Activated CD8-positive, alpha-beta memory T cell treated with anti-CD3 and anti-CD28 coated beads, Interleukin-2, amount 50 U/mL, for 4 hours (primary cell): ENCODE results near the gene PLCL2.

Experiments used
- DNase-seq: peaks from one replicate; pipeline ENCODE4 v3.0.0-alpha.2; 2020

PLCL2 gene

DNA sequence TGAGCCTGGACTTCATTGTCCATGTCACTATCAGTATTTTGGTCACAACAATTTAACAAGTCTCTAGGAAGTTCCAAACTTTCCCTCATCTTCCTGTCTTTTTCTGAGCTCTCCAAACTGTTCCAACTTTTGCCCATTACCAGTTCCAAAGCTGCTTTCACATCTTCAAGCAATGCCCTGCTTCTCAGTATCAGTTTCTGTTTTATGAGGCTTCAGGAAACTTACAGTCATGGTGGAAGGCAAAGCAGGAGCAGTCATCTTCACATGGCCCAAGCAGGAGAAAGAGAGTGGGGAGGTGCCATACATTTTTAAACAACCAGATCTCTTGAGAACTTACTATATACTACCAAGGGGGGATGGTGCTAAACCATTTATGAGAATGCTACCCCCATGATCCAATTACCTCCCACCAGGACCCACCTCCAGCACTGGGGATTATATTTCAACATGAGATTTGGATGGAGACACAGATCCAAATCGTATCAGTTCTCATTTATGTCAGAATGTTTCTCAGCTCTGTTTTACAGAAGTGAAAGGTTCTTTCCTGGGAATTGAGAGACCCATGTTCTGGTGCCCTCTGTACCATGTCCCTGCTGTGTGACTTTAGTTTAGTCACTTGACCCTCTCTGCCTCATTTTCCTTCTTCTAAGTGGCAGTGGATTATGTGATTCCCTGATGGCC, 169.7 kb downstream of the PLCL2 start:
- DNase-seq: no peak

DNA sequence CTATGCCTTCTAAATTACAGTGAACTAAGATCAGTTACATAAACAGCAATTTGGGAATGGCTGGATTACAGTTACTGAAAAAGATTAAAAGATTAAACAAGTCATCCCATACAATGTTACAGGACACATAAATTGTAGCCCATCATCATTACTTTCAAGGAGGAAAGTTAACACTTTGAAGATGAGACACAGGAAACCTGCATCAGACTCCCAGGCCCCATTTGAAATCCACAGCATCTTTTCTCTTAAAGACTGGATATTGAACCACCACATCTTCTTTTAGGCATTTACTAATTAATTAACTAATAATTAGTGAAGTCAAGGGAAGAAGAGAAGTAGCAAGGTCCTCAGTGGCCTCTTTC, 170.2 kb downstream of the PLCL2 start:
- DNase-seq: no peak

DNA sequence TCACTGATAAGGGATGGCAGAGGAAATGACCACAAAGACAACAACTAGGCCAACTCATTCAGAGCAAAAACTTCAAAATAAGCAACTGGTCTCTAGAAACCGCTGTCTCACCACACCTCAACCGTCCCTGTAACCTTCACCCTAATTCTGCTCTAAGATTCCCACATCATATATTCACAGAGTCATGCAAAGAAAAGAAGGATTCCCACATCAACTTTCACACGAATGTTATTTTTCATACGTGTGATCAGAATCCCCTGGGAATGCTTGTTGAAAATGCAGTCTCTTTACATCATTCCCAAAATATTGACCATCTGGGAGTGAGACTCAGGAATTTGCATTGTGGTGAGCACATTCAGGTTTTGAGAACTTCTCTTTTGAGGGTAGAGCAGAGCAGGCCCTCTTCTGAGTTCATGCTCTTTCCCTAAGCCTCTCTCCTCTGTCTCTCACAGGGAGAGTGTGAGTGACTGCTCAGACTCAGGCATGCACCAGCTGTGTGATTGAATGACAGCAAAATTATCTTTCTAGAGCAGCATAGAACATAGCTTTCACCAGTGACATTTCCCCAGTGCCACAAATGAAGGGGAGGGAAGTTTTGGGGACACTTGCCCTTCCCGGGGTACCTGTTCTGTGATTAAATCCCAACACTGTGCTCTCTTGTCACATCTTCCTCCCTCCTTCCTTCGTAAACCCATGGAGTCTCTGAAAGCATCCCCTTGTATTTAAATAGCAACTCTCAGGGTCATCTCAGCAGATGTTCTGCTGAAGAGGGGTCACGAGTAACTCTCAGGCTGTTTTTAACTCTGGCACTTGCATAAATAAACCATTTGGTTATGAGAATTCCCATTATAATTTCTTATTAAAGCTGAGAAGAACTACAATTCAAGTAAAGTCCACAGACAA, 170.9 kb downstream of the PLCL2 start:
- no peak for DNase-seq

DNA sequence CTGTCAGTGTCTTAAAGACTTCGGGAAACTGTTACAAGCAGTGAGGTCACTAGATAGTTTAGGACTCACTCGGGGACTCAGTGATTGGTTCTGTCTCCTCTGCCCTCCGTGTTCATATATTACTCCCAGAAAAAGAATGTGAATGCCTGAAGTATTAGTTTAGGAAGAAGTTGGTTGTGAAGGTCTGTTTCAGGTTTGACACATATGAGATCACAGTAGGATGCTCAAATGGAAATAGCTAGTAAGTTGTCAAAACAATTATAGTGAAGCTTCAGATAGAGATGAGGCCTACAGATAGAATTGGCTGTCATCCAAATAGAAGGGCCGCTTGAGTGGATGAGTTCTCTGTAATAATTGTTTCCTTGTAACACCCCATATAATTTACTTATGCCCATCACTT, 172.6 kb downstream of the PLCL2 start:
- no peak for DNase-seq

DNA sequence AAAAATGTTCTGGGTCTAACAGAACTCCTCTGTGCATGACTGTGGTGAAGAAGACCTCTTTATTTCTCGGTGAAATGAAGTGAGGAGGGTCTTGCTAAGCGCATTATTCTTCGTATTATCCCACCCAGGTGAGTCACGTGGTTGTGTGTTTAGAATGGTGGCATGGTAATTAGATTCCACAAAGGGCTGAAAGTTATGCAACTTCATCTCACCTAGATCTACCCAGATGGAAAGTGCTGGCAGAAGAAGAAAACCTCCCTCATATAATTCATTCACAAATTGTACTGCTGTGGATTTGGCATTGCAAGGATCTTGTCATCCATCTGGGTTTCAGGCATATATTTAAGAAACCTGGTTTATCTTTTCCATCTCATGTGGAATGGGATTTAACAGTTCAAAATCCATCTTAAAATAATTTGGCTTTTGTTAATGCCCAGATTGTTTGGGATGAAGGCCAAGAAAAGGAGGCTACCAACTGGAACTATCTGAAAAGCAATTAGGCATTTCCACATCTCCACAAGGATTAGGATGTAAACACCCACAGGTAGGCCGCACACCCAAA, 175.3 kb downstream of the PLCL2 start:
- DNase-seq: no peak

DNA sequence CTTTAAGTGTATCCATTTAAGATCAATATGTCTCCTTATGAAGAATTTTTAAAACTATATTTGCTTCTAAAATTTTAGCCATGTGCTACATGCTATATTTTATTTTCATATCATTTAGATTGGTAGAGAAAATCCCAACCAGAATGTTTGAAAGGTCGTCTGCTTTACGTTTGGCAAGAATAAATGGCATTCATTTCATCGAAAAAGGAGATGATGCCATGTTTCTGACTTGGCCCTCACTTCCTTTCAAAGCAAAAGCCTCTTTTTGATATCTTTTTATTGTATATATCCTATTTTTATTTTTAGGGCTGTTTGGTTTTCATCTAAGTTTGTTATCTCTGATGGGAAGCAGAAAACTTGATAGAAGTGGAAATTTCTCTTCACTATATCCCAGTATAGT, 176.2 kb downstream of the PLCL2 start:
- DNase-seq: no peak

DNA sequence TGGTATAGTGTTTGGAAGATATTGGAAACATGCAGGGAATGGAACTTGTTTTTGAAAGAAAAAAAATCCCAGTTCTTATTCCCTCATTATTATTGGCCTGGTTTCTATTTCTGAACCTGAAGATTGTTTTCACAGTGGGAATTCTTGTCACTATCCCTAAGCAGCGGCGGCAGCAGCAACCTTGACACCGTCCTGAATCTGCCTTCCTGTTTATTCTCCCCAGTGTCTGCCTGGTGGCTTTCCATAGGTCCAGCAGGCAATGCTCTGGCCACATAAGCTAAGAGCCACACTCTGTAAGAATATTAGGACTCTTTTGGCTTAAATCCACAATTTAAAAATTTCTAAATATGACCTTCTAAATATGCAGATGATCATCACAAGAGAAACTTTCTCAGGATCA, 178.0 kb downstream of the PLCL2 start:
- DNase-seq: no peak

DNA sequence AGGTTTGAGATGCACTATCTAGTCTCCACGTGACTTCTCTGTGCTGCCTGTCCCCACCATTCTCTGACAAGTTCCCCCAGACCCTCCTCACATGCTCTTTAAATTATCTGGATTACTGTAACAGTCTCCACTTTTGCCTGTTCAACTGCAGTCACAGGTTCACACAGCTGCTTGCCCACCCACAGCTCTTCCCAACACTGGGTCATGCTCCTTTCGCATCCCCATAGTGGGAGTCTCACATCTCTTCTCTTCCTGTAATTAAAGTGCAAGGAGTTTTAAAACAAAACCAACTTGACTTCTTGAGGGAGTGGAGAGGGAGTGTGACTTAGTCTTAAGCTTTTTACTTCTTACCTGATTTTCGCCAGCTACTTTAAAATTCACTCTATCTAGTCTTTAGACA, 178.8 kb downstream of the PLCL2 start:
- no peak for DNase-seq

DNA sequence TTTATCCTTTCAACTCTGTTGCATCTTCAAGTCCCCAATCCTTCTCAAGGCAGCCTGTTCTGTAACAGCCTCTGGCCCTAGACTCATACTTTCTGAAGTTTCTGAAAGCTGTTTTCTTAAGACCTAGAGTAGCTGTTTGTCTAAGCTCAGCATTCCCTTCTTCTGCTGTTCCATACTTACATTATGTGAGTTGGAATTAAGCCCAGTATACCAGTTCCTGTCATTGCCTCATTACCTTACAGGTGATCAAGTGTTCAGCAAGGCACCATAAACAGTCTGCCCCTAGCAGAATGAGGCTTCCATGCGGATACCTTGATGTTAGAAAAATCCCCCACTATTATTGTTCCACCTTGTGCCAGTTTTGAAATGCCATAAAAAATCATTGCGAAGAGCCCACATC, 180.6 kb downstream of the PLCL2 start:
- no peak for DNase-seq

DNA sequence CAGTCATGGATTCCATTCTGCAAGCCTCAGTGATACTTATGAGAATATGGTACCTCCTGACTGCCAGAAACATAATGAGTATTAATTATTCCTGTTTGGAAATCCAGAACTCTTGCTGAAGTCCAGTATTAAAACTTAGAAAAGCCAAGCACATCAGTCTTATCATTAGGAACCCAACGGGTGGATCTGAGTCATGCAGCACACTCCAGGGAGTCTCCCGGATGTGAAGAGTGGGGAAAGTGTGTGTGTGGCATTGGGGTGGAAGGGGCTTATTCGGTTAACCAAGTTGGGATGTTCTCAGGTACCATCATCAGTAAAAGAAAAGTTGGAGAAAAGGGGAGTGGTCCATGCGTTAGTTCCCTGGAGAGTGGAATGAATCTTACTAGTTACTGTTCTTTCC, 181.1 kb downstream of the PLCL2 start:
- DNase-seq: no peak

DNA sequence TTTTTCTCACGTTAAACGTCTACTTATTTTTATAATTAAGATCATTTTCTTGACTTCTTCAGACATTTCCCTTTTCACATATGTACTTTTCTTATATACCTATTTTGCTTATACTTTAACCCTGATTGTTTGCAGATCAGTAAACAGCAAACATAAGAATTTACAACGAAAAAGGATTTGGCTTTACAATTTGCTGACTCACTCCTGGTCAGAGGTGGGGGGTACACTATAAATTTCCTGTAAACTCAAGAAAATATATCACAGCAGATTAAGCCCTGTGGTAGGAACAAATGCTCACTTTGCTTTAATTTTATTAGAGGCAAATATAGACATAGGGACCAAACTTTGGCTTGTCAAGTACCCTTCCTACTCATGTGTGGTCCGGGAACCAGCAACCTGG, 185.0 kb downstream of the PLCL2 start:
- no peak for DNase-seq

DNA sequence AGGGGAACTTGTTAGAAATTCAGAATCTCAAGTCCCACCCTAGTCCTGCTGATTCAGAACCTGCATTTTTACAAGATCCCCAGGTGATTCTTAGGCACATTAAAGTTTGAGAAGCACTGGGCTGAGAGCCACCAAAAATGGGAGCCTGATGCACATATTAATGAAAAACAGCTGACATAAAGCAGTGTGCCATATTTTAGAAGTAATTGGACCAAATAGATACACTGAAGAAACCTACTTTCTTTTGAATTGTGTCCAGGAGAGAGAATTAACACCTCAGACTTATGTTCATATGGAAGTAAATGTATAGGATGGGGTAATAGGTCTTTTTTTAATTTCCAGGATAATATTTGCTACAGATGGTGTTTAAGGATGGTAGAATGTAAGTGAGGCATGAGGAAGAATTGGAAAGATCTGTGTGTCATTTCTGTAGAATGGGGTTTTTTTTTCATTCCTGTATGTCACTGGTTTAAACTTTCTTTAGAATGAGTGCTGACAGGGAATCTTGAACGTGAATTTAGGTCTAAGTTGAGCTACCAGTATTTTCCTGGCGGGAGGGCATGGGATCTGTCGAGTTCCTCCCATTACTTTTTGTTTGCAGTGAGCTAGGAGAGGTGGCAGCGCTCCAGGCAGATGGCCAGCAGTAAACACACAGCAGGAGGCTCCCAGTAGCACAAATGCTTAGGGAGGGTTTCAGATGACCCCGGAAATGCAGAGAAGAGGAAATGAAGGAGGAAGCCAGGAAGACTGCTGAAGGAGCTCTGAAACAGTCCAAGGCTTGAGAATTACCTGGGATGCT, 185.6 kb downstream of the PLCL2 start:
- DNase-seq: no peak

DNA sequence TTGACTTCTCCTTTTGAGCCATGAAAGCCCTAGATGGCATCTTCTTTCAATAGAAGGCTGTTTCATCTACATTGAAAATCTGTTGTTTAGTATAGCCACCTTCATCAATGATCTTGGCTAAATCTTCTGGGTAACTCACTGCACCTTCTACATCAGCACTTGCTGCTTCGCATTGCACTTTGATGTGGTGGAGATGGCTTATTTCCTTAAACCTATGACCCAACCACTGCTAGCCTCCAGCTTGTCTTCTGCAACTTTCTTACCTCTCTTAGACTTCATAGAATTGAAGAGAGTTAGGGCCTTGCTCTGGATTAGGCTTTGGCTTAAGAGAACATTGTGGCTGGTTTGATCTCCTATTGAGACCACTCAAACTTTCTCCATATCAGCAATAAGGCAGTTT, 189.8 kb downstream of the PLCL2 start:
- DNase-seq: no peak

DNA sequence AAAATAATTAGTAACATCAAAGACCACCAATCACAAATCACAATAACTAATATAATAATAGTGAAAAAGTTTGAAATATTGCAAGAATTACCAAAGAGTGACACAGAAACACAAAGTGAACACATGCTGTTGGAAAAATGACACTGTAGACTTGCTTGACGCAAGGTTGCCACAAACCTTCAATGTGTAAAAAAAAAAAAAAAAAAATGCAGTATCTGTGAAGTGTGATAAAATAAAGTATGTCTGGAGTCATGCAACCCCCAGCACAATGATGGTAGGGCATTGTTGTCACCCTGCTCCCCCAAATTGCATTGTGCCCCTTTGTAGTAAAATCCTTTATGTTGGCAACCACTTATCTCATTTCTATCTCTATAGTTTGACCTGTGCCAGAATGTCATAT, 190.6 kb downstream of the PLCL2 start:
- no peak for DNase-seq

DNA sequence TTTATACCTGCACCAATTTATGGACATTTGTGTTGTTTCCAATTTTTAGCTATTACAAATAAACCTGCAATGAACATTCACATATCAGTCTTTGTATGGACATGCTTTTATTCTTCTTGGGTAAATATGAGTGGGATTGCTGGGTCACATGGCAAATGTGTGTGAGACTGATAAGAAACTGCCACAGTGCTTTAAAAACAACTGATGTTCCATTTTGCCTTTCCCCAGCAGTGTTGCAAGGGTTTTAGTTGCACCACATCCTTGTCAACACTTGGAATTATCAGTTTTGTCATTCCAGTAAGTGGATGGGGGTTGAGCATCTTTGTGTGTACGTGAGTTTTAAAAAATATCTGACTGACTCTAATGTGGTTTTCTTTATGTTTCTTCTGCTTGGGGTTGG, 191.2 kb downstream of the PLCL2 start:
- no peak for DNase-seq

DNA sequence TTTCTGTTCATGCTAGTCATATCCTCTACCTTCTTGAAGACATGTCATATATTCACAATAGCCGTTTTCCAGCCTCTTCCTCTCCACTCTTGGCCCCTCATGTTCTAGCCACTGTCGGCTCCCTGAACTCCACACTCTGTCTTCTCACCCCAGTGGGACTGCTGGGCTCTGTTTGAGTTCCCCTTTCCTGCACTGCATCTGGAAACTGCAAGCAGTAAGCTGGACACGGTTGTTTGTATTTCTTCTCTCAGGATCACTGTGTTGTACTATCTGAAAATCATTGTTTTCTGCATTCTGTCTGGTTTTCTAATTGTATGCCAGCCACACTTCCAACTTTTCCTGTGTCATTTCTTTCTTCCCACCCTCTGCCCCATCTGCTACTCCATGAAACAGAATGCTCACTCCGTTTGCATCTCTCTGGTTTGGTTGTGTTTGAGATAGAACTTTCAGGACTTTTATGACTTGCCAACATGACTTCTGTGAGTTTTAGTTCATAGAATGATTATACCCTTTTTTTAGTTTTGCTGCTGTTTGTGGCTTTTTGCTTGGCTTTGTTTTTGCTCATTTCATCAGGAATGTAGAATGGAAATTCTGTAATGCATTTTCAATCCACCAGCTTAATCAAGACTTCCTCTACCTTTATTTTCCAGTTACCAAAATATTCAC, 192.3 kb downstream of the PLCL2 start:
- DNase-seq: no peak

DNA sequence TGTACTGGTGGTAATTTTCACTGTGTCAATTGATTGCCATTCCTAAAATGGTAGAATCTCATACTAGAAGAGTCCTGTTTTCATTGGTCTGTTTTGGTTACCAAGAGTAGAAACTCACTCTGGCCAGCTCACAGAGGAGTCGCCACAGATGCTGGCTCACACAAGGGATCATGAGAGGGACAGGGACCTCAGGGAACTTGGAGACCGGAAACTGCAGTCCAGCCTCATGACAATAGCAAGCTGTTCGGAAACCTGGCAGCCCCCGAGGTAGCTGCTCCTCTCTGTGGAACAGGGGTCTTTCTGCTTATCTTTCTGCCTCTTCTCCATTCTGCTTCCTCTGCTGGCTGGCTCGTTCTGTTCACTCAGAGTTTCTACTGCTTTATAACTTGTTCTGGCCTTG, 192.9 kb downstream of the PLCL2 start:
- DNase-seq: no peak

DNA sequence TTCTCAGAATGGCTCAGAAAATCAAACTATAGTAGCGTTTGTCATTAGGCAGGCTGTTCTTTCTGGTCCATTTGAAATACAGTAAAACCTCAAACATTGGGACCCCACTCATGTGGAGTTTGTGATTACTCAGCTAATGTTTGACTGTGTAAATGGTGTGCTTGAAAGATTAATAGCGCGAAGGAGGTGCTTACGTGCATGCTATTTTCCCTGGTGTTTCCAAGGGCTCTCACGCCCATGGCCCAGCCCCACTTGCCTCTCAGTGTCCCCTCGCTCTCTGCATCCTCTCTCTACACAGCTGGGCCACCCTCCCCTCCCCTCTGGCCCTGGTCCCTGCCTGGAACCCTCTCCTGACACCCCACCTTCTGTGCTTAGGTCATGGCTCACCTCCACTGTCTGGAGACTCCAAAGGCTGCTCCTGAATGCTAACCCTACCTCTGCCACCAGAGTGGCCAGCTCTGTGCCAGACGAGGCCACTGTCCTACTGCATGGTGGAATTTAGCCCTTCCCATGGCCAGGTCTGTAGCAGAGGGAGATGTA, 194.2 kb downstream of the PLCL2 start:
- no peak for DNase-seq

DNA sequence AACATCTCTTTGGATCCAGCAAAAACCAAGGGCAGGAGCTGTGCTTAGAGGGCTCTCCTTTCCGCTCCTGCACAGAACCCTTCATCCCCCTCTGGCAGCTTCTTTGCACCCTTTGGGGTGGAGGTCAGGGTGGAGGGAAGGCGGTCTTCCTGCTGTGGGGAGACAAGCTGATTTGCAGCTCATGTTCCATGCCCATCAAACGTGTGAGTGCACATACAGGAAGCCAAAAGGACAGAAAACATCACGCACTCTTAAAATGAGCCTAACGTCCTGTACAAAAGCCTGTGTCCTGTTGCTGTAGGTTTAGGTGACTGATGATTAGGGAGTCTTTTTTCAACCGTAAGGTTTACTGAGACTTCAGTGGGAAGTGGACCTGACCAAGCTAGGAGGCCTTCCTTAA, 195.2 kb downstream of the PLCL2 start:
- no peak for DNase-seq

DNA sequence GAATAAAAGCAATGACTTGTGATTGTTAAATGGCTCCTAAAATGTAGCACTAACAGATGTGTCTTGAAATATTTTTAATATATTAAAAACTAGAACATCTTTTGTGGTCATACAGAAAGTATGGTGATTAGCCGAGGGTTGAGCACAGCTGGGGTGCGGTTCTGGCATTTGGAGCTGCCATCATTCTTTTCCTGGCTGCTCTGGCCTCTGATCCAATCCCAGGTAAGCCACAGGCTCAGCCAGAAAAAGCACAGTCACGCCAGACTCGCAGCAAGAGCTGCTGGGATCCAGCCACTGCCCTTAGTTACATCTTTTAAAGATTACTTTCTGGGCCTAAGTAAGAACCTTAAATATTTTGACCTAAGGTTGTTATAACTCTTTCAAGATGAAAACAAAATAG, 196.8 kb downstream of the PLCL2 start:
- no peak for DNase-seq

DNA sequence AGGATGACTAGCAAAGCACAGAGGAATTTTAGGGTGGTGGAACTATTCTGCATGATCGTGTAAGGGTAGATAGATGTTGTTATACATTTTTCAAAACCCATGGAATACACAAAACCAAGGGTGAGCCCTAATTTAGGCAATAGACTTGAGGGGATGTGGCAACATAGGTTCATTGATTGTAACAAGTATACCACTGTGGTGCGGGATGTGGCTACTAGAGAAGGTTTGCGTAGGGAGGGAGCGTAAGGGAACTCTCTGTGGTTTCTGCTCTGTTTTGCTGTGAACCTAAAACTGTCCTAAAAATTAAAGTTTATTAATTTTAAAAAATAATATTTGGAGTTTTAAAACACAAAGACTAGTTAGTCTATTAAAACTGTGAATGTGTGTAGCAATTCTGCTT, 202.8 kb downstream of the PLCL2 start:
- DNase-seq: no peak

DNA sequence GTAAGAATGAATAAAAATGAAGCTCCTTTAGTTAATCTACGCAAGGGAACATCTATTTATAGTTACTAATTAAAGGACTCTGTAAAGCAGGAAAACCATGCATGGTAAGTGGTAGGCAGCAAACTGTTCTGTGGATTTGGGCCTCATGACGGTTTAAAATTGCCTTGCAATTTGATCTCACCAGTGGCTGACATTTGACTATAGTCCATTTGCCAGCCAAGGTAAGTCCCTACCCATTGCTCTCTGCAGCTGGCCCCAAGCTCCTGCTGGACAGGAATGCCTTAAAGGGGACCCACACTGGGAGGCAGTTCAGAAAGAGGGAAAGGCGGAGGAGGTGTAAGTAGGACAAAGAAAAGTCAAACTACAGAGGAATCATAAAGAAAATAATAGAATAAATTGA, 203.3 kb downstream of the PLCL2 start:
- no peak for DNase-seq
